ENCODE results near the gene FILIP1L.

GRCh38 chr3:100020876-100021644, 93.2 kb downstream of the FILIP1L start:
- no peak for TF ChIP-seq CTCF (IDR thresholded peaks at IDR 0.05 in 2 of 3, conservative IDR thresholded peaks at IDR 0.05 in 1 of 3; ENCODE audit: borderline replicate concordance in 1 of 3, insufficient read depth in 1 of 3, low read depth in 2 of 3, low read length in 2 of 3)
- TF ChIP-seq ZNF274 (IDR thresholded peaks at IDR 0.05; ENCODE audit: low read depth, low read length), result no peak
- TF ChIP-seq MAX (IDR thresholded peaks at IDR 0.05), result no peak

Measured in HCT116 (cell line).